HepG2 (cell line): ENCODE data around the gene DNAJB12. TPM values are rescaled to one million over a fixed set of nuclear protein-coding genes. Genes with fewer than 3 reads are reported as not detected.

Experiments used
- ATF3 ChIP-seq: sonication (generic); formaldehyde crosslinking; IDR thresholded peaks from 2 replicates; pipeline ENCODE4 v1.4.0; 2020; ENCODE audit warnings: missing genetic modification reagents
- FOXP4 ChIP-seq: sonication (generic); formaldehyde crosslinking; IDR thresholded peaks from 2 replicates; pipeline ENCODE4 v1.4.0; 2020; ENCODE audit warnings: missing genetic modification reagents
- GRHL1 ChIP-seq: sonication (generic); formaldehyde crosslinking; conservative IDR thresholded peaks from 2 replicates; pipeline ENCODE4 v1.8.0; 2022; ENCODE audit warnings: missing genetic modification reagents
- HBP1 ChIP-seq: IDR thresholded peaks from 2 replicates; pipeline ENCODE4 v1.6.1; 2016; ENCODE audit warnings: low read depth, control low read depth
- HNRNPL ChIP-seq: fragments of 200-400 bp; formaldehyde crosslinking; IDR thresholded peaks from 2 replicates; pipeline ENCODE4 v1.6.1; 2017; ENCODE audit warnings: mild to moderate bottlenecking, low read depth, low read length
- KLF12 ChIP-seq: sonication (generic); formaldehyde crosslinking; IDR thresholded peaks from 2 replicates; pipeline ENCODE4 v1.4.0; 2020; ENCODE audit warnings: missing genetic modification reagents, borderline replicate concordance
- KLF6 ChIP-seq: IDR thresholded peaks from 2 replicates; pipeline ENCODE4 v1.8.0; 2016; ENCODE audit warnings: missing biosample characterization, missing genetic modification reagents
- MAX ChIP-seq: IDR thresholded peaks from 2 replicates; pipeline ENCODE4 v1.6.1; 2012; ENCODE audit warnings: inconsistent platforms
- SOX6 ChIP-seq, 2 experiments: fragments of 450-650 bp in 1 of 2; sonication (generic) in 1 of 2; formaldehyde crosslinking in 1 of 2; IDR thresholded peaks; 2 replicates each; pipeline versions ENCODE4 v1.4.0 to v1.6.1; 2017 to 2020; ENCODE audit warnings: antibody characterized with exemption in 1 of 2, mild to moderate bottlenecking in 1 of 2, missing genetic modification reagents in 1 of 2
- SRY ChIP-seq: sonication (generic); formaldehyde crosslinking; IDR thresholded peaks from 2 replicates; pipeline ENCODE4 v1.8.0; 2022; ENCODE audit warnings: mild to moderate bottlenecking, missing genetic modification reagents
- ZFAT ChIP-seq: sonication (generic); formaldehyde crosslinking; conservative IDR thresholded peaks from 2 replicates; pipeline ENCODE4 v1.8.1; 2023; ENCODE audit warnings: missing genetic modification reagents, inconsistent platforms
- ZNF30 ChIP-seq: sonication (generic); formaldehyde crosslinking; IDR thresholded peaks from 2 replicates; pipeline ENCODE4 v1.5.0; 2020; ENCODE audit warnings: mild to moderate bottlenecking, missing genetic modification reagents
- ZNF703 ChIP-seq: sonication (generic); formaldehyde crosslinking; IDR thresholded peaks from 2 replicates; pipeline ENCODE4 v1.5.1; 2020; ENCODE audit warnings: missing genetic modification reagents, mild to moderate bottlenecking, moderate library complexity, borderline replicate concordance
- ZNF749 ChIP-seq: sonication (generic); formaldehyde crosslinking; IDR thresholded peaks from 2 replicates; pipeline ENCODE4 v1.8.0; 2022; ENCODE audit warnings: mild to moderate bottlenecking, missing genetic modification reagents, moderate library complexity, borderline replicate concordance
- polyA plus RNA-seq, 8 experiments: library from polyadenylated mRNA; depleted of rRNA in 3 of 8; stranded (reverse) in 7 of 8; unstranded in 1 of 8; fragments of >200 nt; fragmentation: Illumina TruSeq in 4 of 8; extraction: Trizol in 4 of 8; gene quantifications; 2 replicates each; pipeline versions ENCODE4 v1.2.1 to v1.2.3, GENCODE V29; 2011 to 2016; ENCODE audit warnings: low read depth in 4 of 8, missing spikeins in 1 of 8, mixed read lengths in 1 of 8; ENCODE audit not compliant: insufficient read depth in 1 of 8
- total RNA-seq, 5 experiments: library from RNA; depleted of rRNA; stranded (reverse); fragments of >200 nt; fragmentation: Illumina TruSeq; extraction: Trizol; gene quantifications; 2 replicates each; pipeline ENCODE4 v1.2.3, GENCODE V29; 2016; ENCODE audit warnings: low read depth in 1 of 5
- TF ChIP-seq, protein P1 (sequence below): sonication (generic); formaldehyde crosslinking; IDR thresholded peaks from 2 replicates; pipeline ENCODE4 v1.4.0; 2020; ENCODE audit warnings: missing genetic modification reagents, borderline replicate concordance

Gene DNAJB12
- total and polyA plus RNA-seq, 2 of the 13 experiments (the other 11 are each of a cell fraction or from before 2014, with no cell fraction given) = 10.8 to 18.2 TPM

DNA sequence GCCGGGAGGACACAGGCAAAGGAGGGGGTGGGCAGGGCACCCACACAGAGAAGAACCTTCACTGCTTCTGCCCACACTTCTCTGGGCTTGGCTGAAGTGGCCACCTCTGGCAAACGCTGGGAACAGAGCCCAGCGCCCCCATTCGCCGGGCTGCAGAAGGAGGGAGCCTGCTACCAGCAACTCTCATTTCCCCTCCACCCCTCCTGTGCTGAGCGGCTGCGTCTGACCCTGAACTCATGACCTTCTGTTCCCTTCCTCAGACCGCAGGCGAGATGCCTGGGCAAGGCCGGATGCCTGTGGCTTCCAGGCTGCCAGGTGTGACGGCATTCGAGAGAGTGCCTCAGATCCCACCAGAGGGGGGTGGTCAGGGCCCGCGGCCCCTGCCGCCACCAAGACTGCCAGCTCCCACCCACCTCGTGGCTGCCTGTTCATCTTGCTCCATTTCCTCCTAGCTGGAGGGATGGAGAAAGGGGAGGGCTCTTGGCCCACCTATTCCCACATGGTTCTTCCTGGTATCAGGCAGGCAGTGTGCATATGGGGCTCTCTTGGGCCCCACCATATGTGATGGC is 19.8 kb downstream of the DNAJB12 start (continued):
- TF ChIP-seq ZNF703 (CRISPR knock-in tag) (no peak), FOXP4 (peak; percentile 58; the same call in 1 of the 2 replicates), ATF3 (CRISPR knock-in tag) (peak; percentile 34), SRY (CRISPR knock-in tag) (no peak), KLF6 (CRISPR knock-in tag) (peak; percentile 53; the same call in 1 of the 2 replicates), HBP1 (CRISPR knock-in tag) (no peak), HNRNPL (peak; percentile 93), GRHL1 (CRISPR knock-in tag) (no peak), ZNF749 (no peak), ZFAT (no peak), KLF12 (CRISPR knock-in tag) (no peak), SOX6 (IDR thresholded peaks at IDR 0.05) (no peak), SOX6 (CRISPR knock-in tag; IDR thresholded peaks at IDR 0.05) (peak; percentile 57; the same call in 1 of the 2 replicates), MAX (peak; percentile 67), ZNF30 (CRISPR knock-in tag) (no peak)
- TF ChIP-seq, protein P1, sequence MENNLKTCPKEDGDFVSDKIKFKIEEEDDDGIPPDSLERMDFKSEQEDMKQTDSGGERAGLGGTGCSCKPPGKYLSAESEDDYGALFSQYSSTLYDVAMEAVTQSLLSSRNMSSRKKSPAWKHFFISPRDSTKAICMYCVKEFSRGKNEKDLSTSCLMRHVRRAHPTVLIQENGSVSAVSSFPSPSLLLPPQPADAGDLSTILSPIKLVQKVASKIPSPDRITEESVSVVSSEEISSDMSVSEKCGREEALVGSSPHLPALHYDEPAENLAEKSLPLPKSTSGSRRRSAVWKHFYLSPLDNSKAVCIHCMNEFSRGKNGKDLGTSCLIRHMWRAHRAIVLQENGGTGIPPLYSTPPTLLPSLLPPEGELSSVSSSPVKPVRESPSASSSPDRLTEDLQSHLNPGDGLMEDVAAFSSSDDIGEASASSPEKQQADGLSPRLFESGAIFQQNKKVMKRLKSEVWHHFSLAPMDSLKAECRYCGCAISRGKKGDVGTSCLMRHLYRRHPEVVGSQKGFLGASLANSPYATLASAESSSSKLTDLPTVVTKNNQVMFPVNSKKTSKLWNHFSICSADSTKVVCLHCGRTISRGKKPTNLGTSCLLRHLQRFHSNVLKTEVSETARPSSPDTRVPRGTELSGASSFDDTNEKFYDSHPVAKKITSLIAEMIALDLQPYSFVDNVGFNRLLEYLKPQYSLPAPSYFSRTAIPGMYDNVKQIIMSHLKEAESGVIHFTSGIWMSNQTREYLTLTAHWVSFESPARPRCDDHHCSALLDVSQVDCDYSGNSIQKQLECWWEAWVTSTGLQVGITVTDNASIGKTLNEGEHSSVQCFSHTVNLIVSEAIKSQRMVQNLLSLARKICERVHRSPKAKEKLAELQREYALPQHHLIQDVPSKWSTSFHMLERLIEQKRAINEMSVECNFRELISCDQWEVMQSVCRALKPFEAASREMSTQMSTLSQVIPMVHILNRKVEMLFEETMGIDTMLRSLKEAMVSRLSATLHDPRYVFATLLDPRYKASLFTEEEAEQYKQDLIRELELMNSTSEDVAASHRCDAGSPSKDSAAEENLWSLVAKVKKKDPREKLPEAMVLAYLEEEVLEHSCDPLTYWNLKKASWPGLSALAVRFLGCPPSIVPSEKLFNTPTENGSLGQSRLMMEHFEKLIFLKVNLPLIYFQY (CRISPR knock-in tag) = no peak
